Measurements from ENCODE around the gene SUSD3.

SUSD3 gene

GRCh38 chr9:93095205-93096130 lies 37.0 kb downstream of the SUSD3 start:
- Histone ChIP-seq H3K4me1 (peaks cover 9% of the 10 kb centered on the region), H3K4me2 (ENCODE audit: low read length) (peak overlapping the region; percentile 76), H3K4me3 (ENCODE audit: low read depth, low read length) (peak overlapping the region; percentile 81), H3K9me3 (ENCODE audit: control insufficient read depth, low read length) (no peaks in the 10 kb centered on the region), H2AFZ (peak overlapping the region; percentile 74), H3K9ac (no peak overlapping the region), H3K79me2 (peaks cover 5% of the 10 kb centered on the region), H3K27me3 (ENCODE audit: control insufficient read depth, insufficient read depth, low read length) (no peaks in the 10 kb centered on the region), H3K27ac (peak overlapping the region; percentile 84), H3K36me3 (ENCODE audit: control insufficient read depth, insufficient read depth, low read length) (no peaks in the 10 kb centered on the region)
- TF ChIP-seq CTCF (IDR thresholded peaks at IDR 0.05) = no peak

GRCh38 chr9:93096131-93096802 lies 37.8 kb downstream of the SUSD3 start, which contains the start of gene CARD19:
Gene CARD19, plus strand, starts transcription at chr9:93096217. Its CDS starts 129 bp downstream, at chr9:93096346.
- peaks cover 9% of the 10 kb centered on the region for H3K4me1 ChIP-seq
- peak within 1 kb of the TSS; percentile 81 for H3K4me3 ChIP-seq (ENCODE audit: low read depth, low read length)
- H3K9me3 ChIP-seq (ENCODE audit: control insufficient read depth, low read length) = no peaks in the 10 kb centered on the region
- H3K79me2 ChIP-seq = peaks cover 9% of the 10 kb centered on the region
- peak within 1 kb of the TSS; percentile 76 for H3K4me2 ChIP-seq (ENCODE audit: low read length)
- peak within 1 kb of the TSS; percentile 80 for H2AFZ ChIP-seq
- TF ChIP-seq CTCF (IDR thresholded peaks at IDR 0.05) = no peak
- no peaks in the 10 kb centered on the region for H3K36me3 ChIP-seq (ENCODE audit: control insufficient read depth, insufficient read depth, low read length)
- H3K9ac ChIP-seq = peak within 1 kb of the TSS; percentile 19
- no peaks in the 10 kb centered on the region for H3K27me3 ChIP-seq (ENCODE audit: control insufficient read depth, insufficient read depth, low read length)
- peak within 1 kb of the TSS; percentile 84 for H3K27ac ChIP-seq

GRCh38 chr9:93096811-93097382 lies 38.4 kb downstream of the SUSD3 start:
- Histone ChIP-seq H2AFZ (peak overlapping the region; percentile 80), H3K79me2 (peaks cover 9% of the 10 kb centered on the region), H3K9ac (no peak overlapping the region), H3K4me2 (ENCODE audit: low read length) (peak overlapping the region; percentile 70), H3K27ac (peak overlapping the region; percentile 62), H3K36me3 (ENCODE audit: control insufficient read depth, insufficient read depth, low read length) (no peaks in the 10 kb centered on the region), H3K4me3 (ENCODE audit: low read depth, low read length) (peak overlapping the region; percentile 81), H3K9me3 (ENCODE audit: control insufficient read depth, low read length) (no peaks in the 10 kb centered on the region), H3K27me3 (ENCODE audit: control insufficient read depth, insufficient read depth, low read length) (no peaks in the 10 kb centered on the region), H3K4me1 (peaks cover 9% of the 10 kb centered on the region)
- TF ChIP-seq CTCF (IDR thresholded peaks at IDR 0.05) = no peak

- H3K9me3 ChIP-seq (ENCODE audit: control insufficient read depth, low read length) = no peaks in the 10 kb centered on the region
- peaks cover 9% of the 10 kb centered on the region for H3K4me1 ChIP-seq
- no peak for TF ChIP-seq CTCF (IDR thresholded peaks at IDR 0.05)
- H3K4me3 ChIP-seq (ENCODE audit: low read depth, low read length) = peak overlapping the region; percentile 36
- no peak overlapping the region for H2AFZ ChIP-seq
- no peaks in the 10 kb centered on the region for H3K36me3 ChIP-seq (ENCODE audit: control insufficient read depth, insufficient read depth, low read length)
- H3K27ac ChIP-seq = no peak overlapping the region
- H3K79me2 ChIP-seq = peaks cover 9% of the 10 kb centered on the region
- no peak overlapping the region for H3K9ac ChIP-seq
- peak overlapping the region; percentile 70 for H3K4me2 ChIP-seq (ENCODE audit: low read length)
- H3K27me3 ChIP-seq (ENCODE audit: control insufficient read depth, insufficient read depth, low read length) = no peaks in the 10 kb centered on the region
Measured at GRCh38 chr9:93097511-93098201, 39.2 kb downstream of the SUSD3 start.
